ENCODE results near the gene HLA-DQA1.

- TF ChIP-seq NFRKB (IDR thresholded peaks at IDR 0.05) (no peak), FOXM1 (IDR thresholded peaks at IDR 0.05; ENCODE audit: borderline replicate concordance) (no peak), FOXA1 (IDR thresholded peaks at IDR 0.05) (no peak)
These were observed 1.5 kb downstream of the HLA-DQA1 start for GRCh38 chr6:32638532-32639219.

Measured in HEK293T (cell line).